Cardiac atrium fibroblast (primary cell): Measurements from ENCODE around the gene SHOC1. TPM values are rescaled to one million over a fixed set of nuclear protein-coding genes. Genes with fewer than 3 reads are reported as not detected.

Source experiments
- total RNA-seq: library from RNA; depleted of rRNA; stranded (reverse); fragments of >200 nt; gene quantifications from 2 replicates; pipeline ENCODE4 v1.2.3, GENCODE V29; 2015

Gene SHOC1
- total RNA-seq = not detected in 2 replicates

GRCh38 chr9:111794835-111795556 is at the start of gene SHOC1:
Gene SHOC1, minus strand, starts transcription at chr9:111794937. Its CDS starts 3,519 bp downstream, at chr9:111791418.

Other genes starting within 250 kb of the SHOC1 start
- gene PTGR1, start 195.3 kb downstream of the SHOC1 start, total RNA-seq = 90.4 and 112 TPM in 2 replicates
- gene DNAJC25, start 163.6 kb downstream of the SHOC1 start, total RNA-seq = 11.6 and 11.8 TPM in 2 replicates
- gene GNG10, start 133.3 kb downstream of the SHOC1 start, total RNA-seq = 96.8 and 109 TPM in 2 replicates
- gene UGCG, start 101.9 kb upstream of the SHOC1 start, total RNA-seq = 89.9 and 109 TPM in 2 replicates